ENCODE results near the gene MRI1. TPM values are rescaled to one million over a fixed set of nuclear protein-coding genes. Genes with fewer than 3 reads are reported as not detected.

MRI1 gene
- total RNA-seq, 1 donor from 2014 or later: 165 TPM

DNA sequence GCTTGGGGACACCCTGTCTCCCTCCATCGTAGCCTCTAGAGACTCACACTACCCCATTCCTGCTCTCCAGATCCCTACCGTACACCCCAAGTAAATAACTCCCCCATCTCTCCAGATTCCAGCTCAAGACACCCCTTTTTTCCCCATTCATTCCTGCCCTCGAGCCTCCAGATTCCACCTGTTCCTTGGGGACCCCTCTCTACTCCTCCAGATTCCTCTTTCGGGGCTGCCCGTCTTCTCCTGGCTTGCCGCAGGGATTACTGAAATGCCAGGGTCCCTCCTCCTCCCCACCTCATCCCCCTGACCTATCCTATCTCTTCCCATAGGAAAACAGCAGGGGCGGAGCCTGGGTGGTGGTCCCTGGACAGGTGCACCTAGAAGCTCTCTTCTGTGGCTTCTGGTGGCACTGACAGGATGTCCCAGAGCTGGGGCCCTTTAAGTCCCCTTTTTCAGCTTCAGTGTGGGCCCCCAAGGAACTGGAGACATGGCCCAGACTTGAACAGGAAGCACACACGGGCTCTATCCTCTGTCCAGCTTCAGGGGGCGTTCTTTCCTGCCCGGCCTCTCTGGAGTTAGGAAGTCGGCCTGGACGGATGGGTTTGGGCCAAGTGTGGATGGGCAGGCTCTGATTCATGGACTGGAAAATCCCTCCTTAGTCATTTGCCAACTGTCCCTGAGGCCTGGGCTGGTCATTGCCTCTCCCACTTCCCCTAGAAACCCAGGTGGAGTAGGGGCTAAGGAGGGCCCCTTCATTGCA, 32.2 kb downstream of the MRI1 start:
- TF ChIP-seq CTCF (IDR thresholded peaks at IDR 0.05; ENCODE audit: unreplicated experiment): no peak

DNA sequence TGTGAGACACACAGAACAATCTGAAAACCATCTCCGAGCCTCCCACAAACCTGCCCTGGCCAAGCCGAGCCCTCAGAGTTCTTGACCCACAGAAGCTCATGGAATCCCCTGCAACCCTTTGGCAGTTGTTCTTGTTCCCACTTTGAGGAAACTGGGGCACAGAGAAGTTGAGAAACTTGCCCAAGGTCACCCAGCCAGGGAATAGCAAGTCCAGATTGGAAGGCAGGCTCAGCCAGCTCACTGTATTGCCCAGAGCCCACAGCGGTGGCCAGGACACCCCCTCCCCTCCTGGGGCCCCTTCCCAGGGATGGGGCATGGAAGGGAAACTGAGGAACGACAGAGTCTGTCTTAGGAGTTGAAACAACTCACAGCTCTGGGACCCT, 32.7 kb downstream of the MRI1 start:
- H3K4me3 Mint-ChIP-seq (ENCODE audit: unreplicated experiment): peak overlapping the region; percentile 95
- H3K36me3 Mint-ChIP-seq (ENCODE audit: low read depth, unreplicated experiment): peaks cover 8% of the 10 kb centered on the region
- peaks cover 18% of the 10 kb centered on the region for H3K4me1 Mint-ChIP-seq (ENCODE audit: unreplicated experiment)
- TF ChIP-seq CTCF (IDR thresholded peaks at IDR 0.05; ENCODE audit: unreplicated experiment): no peak
- peaks cover 5% of the 10 kb centered on the region for H3K27me3 Mint-ChIP-seq (ENCODE audit: unreplicated experiment)
- H3K9me3 Mint-ChIP-seq (ENCODE audit: unreplicated experiment): no peaks in the 10 kb centered on the region
- no peak overlapping the region for H3K27ac Mint-ChIP-seq (ENCODE audit: unreplicated experiment)
- DNase-seq (ENCODE audit: low spot score): no peak

More for the DNA sequence above, 32.2 kb downstream of the MRI1 start:
- Mint-ChIP-seq H3K4me3 (ENCODE audit: unreplicated experiment) (peak overlapping the region; percentile 95), H3K9me3 (ENCODE audit: unreplicated experiment) (no peaks in the 10 kb centered on the region), H3K27me3 (ENCODE audit: unreplicated experiment) (peaks cover 5% of the 10 kb centered on the region), H3K36me3 (ENCODE audit: low read depth, unreplicated experiment) (peaks cover 8% of the 10 kb centered on the region), H3K27ac (ENCODE audit: unreplicated experiment) (peak overlapping the region; percentile 6), H3K4me1 (ENCODE audit: unreplicated experiment) (peaks cover 18% of the 10 kb centered on the region)
- DNase-seq (ENCODE audit: low spot score): no peak

DNA sequence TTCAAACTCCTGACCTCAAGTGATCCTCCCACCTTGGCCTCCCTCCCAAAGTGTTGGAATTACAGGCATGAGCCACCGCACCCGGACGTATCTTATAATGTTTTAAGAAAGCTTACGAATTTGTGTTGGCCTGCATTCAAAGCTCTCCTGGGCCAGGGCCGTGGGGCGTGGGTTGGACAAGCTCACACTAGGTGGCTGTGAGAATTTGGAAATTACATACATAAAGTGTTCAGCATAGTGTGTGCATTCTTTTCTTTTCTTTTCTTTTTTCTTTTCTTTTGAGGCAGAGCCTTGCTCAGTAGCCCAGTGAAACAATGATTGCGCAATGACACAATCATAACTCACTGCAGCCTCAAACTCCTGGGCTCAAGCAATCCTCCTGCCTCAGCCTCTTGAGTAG, 33.5 kb downstream of the MRI1 start:
- Mint-ChIP-seq H3K4me1 (ENCODE audit: unreplicated experiment) (peaks cover 18% of the 10 kb centered on the region), H3K36me3 (ENCODE audit: low read depth, unreplicated experiment) (peaks cover 12% of the 10 kb centered on the region), H3K9me3 (ENCODE audit: unreplicated experiment) (no peaks in the 10 kb centered on the region), H3K27ac (ENCODE audit: unreplicated experiment) (no peak overlapping the region), H3K27me3 (ENCODE audit: unreplicated experiment) (peaks cover 5% of the 10 kb centered on the region), H3K4me3 (ENCODE audit: unreplicated experiment) (no peak overlapping the region)
- no peak for TF ChIP-seq CTCF (IDR thresholded peaks at IDR 0.05; ENCODE audit: unreplicated experiment)
- no peak for DNase-seq (ENCODE audit: low spot score)

DNA sequence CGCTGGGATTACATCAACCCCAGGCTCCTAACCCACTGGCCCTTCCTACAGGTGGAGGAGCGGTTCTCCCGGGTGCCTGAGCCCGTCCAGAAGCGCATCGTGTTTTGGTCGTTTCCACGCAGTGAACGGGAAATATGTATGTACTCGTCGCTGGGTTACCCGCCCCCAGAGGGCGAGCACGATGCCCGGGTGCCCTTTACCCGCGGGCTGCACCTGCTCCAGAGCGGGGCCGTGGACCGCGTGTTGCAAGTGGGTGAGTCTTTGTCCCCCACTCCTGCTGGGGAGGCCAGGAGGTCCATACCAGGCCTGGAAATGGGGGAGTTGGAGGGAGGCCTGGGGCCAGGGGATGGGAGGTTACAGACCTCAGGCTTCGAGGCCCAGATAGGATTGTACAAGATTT, 35.3 kb downstream of the MRI1 start:
- no peak for DNase-seq (ENCODE audit: low spot score)
- Mint-ChIP-seq H3K4me3 (ENCODE audit: unreplicated experiment) (no peak overlapping the region), H3K36me3 (ENCODE audit: low read depth, unreplicated experiment) (peaks cover 12% of the 10 kb centered on the region), H3K27ac (ENCODE audit: unreplicated experiment) (no peak overlapping the region), H3K27me3 (ENCODE audit: unreplicated experiment) (peaks cover 3% of the 10 kb centered on the region), H3K4me1 (ENCODE audit: unreplicated experiment) (peaks cover 13% of the 10 kb centered on the region), H3K9me3 (ENCODE audit: unreplicated experiment) (no peaks in the 10 kb centered on the region)
- TF ChIP-seq CTCF (IDR thresholded peaks at IDR 0.05; ENCODE audit: unreplicated experiment): no peak

DNA sequence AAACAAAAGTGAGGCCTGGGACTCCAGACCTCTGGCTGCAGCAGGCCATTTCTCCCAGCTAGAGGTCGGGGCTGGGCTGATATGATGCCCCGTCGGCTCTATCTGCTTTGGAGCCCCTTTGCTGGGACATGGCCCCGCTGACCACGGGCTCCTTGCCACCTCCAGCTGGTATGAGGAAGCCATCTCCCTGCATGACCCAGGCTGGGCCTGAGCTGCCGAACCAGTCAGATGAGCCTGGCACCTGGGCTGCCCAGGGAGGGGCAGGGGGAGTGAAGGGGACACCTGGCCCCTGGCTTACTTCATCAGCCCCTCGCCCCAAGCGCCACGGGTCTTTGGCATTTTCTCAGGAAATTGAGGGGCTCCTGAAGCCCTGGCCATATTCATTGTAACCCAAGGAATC, 38.7 kb downstream of the MRI1 start:
- Mint-ChIP-seq H3K9me3 (ENCODE audit: unreplicated experiment) (no peaks in the 10 kb centered on the region), H3K27me3 (ENCODE audit: unreplicated experiment) (no peaks in the 10 kb centered on the region), H3K4me3 (ENCODE audit: unreplicated experiment) (no peak overlapping the region), H3K36me3 (ENCODE audit: low read depth, unreplicated experiment) (peaks cover 16% of the 10 kb centered on the region), H3K27ac (ENCODE audit: unreplicated experiment) (no peak overlapping the region), H3K4me1 (ENCODE audit: unreplicated experiment) (no peaks in the 10 kb centered on the region)
- TF ChIP-seq CTCF (IDR thresholded peaks at IDR 0.05; ENCODE audit: unreplicated experiment): no peak
- DNase-seq (ENCODE audit: low spot score): no peak

Measured in endothelial cell (in vitro differentiated cells).